NCI-H187 treated with DMSO at 0.1 percent for 48 hours (cell line): ENCODE results near the gene LHFPL3.

Experiments used
- DNase-seq: peaks from one replicate; lab custom pipeline; 2025; lab: John Stamatoyannopoulos, UW

LHFPL3 gene

DNA sequence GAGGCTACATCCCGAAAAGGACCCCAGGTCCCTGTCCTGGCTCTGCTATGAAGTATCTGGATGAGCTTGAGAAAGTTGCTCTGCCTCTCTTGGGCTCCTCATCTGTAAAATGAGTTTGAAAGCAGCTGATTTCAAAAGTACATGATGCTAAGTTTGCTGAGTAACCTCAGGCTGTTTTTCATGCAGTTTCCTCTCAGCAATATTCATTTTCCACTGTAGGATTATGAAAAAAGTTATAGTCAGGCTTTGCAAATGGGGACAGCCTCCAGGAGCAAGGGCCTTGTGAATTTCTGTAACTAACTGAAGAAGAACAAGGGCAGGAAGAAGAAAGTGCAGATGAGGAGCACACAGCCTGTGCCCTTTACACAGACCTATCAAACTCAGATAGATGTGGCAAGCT lies 518.3 kb downstream of the LHFPL3 start:
- no peak for DNase-seq

DNA sequence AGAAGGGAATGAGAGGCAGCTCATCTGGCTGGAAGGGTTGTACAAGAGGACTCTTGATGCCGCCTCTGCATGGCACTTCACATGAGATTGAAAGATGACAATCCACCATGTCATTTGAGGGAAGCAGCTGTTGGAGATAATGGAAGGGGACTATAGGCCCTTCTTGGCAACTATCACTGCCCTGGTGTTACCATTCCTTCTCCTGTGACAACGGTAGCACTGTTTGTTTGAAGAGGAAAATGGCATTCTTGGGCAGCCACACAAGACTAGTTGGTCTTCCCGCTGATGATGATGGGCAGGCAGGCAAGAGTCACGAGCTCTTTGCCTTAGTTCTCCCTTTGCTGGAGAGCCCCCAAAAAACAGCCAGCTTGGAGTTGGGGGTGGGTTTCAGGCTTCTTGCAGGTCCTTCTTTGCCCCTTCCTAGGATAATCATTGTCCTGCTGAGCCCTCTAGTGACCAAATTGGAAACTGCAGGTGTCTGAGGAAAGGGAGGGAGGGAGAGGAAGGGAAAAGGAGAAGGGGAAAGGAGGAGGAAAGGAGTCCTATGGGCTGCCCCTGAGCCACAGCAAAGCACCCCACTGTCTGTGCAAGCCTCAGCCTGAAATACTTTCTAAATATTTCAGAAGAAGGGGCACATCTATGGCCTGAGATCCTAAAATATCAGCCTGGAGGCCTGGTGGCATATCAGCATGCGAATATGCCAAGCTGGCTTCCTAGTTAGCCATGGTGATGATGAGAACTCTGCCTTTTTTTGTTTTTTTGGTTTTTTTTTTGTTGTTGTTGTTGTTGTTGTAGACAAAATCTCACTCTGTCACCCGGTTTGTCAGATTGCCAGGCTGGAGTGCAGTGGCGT lies 520.0 kb downstream of the LHFPL3 start:
- peak; percentile 50 for DNase-seq

DNA sequence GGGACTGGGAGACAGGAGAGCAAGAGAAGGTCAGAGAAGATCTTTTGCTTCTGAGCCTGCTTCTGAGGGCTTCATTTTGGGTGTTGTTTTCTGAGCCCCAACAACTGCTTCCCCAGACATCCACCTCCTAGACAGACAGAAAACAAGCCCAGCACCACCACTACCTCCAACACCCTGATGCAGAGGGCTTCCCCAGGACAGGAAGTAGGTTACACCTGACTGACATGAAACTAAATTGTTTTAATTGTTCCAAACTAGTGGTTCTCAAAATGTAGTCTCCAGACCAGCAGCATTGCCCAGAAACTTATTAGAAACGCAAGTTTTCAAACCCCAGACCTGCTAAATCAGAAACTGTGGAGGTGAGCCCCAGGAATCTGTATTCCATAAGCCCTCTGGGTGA lies 522.0 kb downstream of the LHFPL3 start:
- DNase-seq: no peak

DNA sequence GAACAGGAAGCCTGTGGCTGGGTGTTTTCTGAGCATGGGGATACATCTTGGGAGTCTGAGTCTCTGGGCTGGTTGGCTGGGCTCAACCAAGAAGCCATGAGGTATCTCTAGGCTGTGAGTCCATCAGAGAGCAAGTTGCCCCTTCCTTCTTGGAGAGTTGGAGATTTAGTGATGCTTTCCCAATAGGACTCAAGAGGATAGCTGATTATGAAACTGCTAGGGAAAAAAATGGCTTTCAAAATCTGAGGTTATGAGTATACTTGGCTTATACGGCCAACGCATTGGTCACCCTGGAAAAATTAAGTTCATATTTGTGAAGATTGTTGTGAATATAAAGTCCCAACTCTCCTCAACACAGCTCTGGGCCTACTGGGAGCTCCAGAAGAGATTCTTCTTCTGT lies 522.9 kb downstream of the LHFPL3 start:
- no peak for DNase-seq

DNA sequence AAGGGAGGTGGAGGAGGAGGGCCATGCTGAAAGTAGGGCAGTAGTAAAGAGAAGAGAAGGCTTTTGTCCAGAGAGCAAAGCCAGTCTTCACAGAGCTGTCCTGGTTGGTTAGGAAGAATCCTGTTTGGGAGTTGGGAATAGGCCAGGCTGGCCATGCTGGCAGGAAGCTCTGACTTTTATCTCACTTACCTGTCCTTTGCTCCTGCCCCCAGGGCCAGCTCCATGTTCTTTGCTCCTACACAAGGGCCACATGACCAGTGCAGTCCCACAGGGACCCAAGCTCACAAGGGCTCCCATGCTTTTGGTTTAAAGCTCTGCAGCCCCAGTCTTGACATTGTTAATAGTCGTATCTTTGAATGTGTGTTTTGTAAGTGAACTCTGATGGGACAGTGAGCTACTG lies 524.0 kb downstream of the LHFPL3 start:
- DNase-seq: no peak

DNA sequence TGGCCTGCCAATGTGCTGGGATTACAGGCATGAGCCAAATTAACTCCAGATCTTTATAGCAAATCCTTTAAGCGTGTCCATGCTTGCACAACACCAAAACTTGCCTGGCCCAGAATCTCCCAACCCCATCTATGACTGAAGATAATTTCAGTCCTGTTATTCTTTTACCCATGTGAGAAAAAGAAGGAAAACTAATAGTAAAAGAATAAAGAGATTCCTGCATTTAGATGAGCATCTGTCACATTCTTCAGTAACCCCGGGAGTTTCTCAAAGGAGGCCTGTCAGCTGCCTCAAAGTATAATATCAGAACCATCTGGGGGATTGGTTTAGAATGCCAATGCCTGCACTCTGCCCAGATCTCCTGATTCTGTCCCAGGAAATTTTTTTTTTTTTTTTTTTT lies 527.5 kb downstream of the LHFPL3 start:
- DNase-seq: no peak

DNA sequence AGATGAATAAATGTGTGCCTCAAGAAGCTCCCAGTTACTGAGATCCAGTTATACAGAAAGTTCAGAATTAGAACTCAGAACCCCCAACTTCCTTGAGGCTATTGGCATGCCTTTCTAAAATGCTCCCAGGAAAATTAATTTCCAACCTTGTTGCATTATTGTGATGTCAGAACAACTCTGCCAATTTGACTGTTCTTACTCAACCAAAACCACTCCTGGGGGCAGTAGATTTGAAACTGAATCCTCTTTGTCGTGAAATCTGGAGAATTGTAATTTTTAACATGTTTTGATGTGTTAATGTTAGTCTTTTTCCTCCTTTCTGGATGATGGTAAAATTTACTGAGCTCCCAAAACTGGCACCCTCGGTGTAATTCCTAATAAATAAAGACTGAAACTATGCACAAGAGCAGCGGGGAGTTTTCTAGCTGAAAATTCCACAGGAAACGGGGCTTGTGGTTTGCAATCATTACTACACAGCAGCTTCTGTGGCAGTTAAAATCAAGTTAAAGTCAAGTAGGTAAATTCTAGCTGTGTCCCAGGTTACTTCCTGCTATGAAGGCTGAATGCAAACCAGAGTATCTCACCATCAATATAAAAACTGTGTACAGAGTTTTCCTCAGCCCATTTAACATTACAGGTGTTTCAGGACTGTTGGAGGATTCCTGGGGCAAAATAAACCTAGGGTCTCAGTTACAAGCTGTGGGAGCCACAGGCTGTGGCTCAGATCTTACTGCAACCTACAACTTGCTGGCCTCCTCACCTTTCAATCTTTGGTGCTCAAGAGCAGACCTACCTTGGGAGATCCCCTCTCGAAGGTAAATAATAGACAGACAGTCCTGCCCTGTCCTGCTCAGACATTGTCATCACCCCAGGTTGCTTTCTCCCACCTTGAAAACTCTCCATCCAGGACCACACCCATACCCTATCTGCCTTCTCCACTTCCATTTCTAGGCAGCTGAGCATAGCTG lies 529.3 kb downstream of the LHFPL3 start:
- no peak for DNase-seq

DNA sequence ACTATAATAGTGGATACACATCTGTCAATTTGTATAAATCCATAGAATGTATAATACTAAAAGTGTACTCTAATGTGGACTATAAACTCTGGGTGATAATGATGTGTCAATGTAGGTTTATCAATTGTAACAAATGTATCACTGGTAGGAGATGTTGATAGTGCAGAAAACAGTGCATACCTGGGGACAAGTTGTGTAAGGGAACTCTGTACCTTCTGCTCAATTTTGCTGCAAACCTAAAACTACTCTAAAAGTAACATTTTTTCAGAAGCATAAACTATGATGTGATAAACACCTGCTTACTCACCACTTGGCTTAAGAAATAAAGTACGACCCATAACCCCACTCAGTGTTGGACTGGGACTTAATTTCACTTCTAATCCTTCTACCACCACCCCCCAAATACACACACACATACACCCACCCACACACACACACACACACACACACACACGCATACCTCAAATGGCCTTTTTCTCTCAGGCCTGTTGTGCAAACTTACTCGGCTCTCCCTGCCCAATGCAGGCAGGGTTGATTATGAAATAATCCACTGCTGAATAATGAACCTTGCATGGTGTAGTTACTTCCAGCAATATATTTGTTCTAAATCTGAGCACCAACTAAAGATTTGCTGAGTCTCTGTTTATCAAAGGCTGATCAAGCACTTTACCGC lies 531.5 kb downstream of the LHFPL3 start:
- no peak for DNase-seq

DNA sequence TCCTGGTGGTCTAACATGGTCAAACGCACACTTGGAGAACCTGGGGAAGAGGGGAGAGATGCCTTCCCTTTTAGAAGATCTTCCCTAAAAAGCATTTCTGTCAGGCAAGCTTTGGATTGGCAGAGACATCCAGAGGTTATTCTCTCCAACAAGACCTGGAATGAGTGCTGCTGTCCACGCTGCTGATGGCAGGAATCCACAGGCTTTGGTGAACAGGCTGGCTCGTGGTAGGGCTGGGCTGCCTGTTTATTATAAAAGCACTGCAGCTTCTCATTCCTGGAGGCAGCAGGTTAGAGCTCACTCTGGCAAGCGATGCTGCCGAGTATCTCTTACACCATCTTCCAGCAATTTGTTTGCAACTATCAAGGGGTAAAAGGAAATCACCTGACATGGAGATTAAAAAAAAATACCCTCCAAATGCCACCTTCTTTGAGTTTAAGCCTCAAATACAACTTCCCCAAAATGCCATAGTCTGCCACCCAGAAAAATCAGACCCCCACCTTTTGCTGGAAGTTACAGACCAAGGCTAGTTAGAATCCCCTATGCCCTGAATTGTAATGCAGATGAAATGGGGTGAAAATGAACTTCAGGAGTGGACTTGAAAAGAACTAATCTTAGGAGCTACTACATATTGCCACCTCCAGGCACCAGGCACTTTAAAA lies 533.5 kb downstream of the LHFPL3 start:
- no peak for DNase-seq

DNA sequence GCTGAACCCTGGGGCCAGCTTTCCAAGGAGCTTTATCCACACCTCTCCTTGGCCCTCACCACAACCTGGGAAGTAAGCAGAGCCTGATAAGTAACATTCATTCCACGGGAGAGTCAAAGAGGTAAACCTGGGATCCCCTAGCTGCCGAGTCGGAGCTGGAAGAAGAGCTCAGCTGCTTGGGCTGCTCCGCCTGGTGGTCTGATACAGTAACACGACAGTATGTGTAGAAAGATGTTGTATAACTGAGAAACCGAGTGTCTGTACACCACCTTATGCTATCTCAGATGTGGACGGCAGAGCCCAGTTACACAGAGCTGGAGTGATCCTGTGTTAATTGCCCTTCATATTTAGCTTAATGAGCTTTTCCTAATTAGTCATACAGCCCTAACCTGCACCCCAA lies 534.3 kb downstream of the LHFPL3 start:
- DNase-seq: no peak

DNA sequence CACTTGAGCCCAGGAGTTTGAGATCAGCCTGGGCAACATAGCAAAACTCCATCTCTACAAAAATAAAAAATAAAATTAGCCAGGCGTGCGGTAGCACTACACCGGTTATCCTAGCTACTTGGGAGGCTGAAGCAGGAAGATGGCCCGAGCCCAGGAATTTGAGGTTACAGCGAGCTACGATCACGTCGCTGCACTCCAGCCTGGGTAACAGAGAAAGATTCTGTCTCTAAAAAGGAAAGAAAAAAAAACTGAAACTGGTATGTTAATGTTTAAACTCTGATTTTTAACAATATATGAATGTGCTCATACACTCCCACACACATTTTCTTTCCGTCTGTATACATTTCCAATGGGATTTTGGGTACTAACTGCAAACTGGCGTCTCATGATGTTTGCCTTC lies 545.0 kb downstream of the LHFPL3 start:
- no peak for DNase-seq

DNA sequence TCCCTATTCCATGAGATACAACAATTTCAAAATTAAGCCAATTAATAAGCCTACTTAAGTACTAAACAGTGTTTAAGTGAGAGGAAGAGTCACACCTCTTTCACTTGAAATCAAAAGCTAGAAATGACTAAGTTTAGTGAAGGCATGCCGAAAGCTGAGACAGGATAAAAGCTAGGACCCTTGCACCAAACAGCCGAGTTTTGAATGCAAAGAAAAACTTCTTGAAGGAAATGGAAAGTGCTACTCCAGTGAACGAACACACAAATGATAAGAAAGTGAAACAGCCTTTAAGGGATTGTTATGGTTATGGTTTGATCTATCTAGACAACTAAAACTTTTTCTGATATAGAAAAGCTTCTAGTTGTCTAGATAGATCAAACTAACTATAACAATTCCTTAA lies 550.2 kb downstream of the LHFPL3 start:
- DNase-seq: no peak

DNA sequence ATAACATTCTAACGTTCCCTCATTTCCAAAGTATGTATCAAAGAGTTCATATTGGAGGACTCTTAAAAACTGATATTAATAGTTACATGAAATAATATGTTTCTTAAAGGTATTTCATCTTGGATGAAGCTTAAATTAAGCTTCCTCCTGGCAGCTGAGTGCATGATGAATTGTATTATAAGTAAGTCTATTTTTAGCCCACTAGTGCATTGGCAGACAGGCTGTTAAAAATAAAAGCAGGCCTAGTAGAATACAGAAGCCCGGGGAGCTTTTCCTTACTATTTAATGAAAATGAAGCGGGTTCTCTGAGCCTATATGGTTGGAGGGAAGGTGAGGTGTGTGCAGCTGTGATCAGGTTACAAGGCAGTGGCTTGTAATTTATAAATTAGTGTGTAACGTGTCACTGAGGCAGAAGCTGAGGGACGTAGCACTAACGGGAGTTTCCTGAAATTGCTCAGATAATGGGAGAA lies 554.9 kb downstream of the LHFPL3 start:
- DNase-seq: no peak

DNA sequence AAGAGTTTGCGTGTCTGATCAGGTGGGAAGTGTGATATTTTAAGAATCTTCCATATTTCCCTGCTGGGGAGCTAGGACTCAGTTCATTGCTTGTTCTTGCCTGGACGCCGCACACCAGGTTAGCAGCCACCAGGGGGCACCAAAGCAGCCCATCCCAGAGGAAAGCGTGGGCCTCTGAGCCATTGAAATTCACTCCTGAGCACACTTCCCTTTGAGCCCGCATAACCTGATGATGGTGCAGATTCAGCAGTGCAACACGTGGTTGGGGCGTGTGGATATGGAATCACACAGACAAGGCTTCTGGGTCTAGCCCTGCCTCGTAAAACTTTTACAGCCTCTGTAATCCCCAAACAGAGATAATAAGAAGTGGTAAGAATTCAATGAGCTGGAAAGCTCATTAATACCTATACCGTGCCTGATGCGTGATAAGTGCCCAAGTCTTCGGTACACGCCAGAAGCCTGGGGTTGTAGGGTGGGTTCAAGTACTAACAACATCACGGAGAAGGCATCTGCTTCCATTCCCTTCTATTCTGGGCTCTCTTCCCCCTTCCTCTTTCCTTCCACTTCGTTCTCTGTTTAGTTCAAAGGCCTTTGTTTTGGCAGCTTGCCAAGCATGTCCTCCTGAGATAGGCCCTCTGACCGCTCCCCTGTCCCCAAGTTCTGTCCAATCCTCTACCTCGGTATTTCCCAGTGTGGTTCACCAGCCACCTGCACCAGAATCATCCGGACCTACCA lies 555.5 kb downstream of the LHFPL3 start:
- DNase-seq: peak; percentile 49

DNA sequence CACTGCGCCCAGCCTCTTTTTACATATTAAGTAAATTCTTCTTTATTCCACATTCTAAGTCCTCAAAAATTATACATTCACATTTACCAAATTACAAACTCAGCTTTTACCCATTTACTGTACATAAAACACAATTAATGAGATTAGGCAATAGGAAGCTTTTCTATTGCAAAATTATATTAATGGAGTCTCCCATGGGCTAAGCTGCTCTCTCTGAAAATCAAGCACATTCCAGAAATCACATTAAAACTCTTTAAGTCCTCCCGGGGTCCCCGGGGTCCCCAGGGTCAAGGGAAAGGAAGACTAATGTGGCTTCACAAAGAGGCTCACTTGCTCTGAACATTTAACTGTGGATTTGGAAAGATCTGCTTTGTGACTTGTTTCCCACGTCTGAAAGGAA lies 558.2 kb downstream of the LHFPL3 start:
- no peak for DNase-seq

DNA sequence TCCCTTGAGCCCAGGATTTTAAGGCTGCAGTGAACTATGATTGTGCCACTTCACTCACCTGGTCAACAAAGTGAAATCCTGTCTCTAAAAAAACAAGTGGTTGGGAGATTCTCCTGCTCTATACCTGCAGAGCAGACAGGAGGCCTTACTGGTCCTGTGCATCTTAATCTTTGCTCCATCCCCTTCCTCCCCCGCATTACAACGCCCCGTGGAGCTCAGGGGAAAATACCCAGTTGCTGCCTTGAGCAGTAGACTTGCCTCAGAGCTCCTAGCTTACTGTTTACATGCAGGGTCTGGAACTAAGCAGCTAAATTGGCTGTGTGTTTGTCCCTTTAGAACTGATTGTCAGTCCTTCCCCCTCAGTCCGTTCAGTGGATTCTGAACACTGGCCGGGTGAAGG lies 561.8 kb downstream of the LHFPL3 start:
- DNase-seq: no peak

DNA sequence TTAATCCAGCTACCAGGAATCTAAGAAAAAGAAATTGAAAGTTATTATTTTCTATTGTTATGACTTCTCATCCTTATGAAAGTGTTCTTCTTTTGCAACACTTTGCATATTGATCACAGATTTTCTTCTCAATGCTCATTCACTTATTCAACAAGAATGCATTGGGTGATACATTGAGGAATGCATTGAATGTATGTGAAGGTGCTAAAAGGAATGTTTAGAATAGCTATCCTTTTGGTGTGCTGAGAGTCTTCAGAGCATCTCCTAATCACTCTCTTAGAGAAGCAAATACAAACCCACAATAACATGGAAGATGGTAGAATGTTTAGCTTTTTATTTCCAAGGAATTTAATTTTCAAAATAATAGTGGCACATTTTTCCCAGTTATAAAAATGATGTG lies 563.5 kb downstream of the LHFPL3 start:
- DNase-seq: no peak

DNA sequence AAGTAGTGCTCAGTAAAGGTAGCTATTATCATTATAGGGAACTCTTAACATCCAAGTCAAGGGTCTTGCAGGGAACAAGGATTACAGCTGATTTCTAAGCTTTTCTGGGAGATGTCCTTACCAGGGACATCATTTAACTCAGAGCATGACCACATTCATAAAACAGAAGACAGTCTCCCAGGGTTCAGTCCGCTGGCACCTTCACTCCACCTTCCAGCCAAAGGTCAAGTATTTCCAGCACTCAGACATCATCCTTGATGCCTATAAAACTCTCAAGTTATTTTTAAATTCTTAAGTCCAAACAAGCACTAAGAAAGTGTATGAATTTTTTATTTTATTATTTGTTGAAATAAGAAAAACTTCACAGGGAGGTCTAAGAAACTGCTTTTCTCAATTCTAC lies 565.9 kb downstream of the LHFPL3 start:
- no peak for DNase-seq

DNA sequence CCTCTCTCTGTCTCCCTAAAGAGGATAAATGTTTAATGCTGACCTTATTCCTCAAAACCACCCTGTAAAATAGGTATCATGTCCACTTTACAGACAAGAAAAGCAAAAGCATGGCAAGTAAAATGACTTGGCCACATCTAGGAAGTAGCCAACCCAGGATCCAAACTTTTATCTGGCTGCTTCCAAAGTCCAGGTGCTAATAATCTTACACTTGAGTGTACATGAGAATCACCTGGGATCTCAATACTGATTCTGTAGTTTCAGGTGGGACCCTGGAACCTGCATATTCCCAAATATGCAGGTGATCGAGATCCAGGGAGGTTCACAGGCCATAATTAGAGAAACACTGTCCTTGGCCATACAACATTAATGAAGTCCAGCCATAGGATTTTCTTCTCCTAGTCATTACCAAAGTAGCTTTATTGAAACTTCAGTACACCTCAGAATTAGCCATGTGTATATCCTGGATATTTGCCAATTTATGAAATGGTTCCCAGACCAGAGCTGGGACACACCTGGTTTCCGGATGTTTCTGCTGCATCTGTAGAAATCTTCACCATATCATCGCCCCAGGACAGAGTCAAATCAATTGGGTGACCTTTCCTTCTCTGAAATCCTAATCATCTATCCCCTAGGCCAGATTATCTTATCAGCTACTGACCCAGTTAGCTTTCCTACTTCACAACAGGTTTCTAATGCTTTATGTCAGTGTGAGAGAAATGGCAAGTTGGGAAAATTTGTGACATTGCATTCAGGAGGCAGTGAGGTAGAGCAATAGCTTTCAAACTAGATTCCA lies 566.5 kb downstream of the LHFPL3 start:
- DNase-seq: no peak

DNA sequence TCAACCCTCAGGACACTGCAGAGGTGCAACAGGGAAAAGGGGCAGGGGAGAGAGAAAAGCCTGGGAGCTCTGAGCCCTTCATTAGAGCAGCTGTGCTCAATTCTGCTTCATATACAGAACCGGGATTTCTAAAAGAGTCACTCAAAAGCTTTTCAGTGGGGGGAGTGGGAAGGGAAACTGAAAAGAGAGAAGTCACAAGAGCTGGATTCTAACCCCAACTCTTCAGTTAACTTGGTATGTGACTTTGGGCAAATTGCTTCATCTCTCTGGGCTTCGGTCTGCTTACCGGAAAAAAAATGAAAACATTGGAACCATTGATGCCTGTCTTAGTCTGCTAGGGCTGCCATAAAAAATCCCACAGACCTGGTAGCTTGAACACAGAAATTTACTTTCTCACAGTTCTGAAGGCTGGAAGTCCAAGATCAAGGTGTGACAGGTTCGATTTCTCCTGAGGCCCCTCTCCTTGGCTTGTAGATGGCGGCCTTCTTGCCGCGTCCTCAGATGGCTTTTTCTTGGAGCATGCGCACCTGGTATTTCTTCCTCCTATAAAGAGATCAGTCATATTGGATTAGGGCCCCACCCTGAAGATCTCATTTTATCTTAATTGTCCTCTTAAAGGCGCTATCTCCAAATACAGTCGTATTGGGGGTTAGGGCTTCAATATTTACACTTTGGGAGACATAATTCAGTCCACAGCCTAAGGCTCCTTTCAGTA lies 567.3 kb downstream of the LHFPL3 start:
- no peak for DNase-seq
